ENCODE measurements around the gene SLC6A16. TPM values are rescaled to one million over a fixed set of nuclear protein-coding genes. Genes with fewer than 3 reads are reported as not detected.
"Not testable (repeated sequence)": the region's sequence is repeated elsewhere in the genome, so short reads cannot be mapped to it uniquely, and the experiment has no call there.

Gene SLC6A16
- polyA plus RNA-seq, 1 donor, result 0.61 TPM

- no peaks in the 10 kb centered on the region for H3K27me3 ChIP-seq (ENCODE audit: control insufficient read depth, insufficient read depth, low read length)
- H3K4me1 ChIP-seq (ENCODE audit: control insufficient read depth, insufficient read depth, low read length), result no peaks in the 10 kb centered on the region
- DNase-seq, result no peak
- no peak overlapping the region for H3K27ac ChIP-seq (ENCODE audit: low read length)
- no peaks in the 10 kb centered on the region for H3K36me3 ChIP-seq (ENCODE audit: control insufficient read depth, insufficient read depth, low read length)
- H3K4me3 ChIP-seq (ENCODE audit: low read length), result no peak overlapping the region
- H3K9me3 ChIP-seq (ENCODE audit: control insufficient read depth, low read depth, low read length), result peaks cover 3% of the 10 kb centered on the region
- WGBS (ENCODE audit: insufficient coverage, low lambda C conversion rate), result 56% methylated on average over 1 of the region's 4 CpGs
These were observed 53.8 kb downstream of the SLC6A16 start for GRCh38 chr19:49271080-49271753.

GRCh38 chr19:49266409-49266808 is 58.6 kb downstream of the SLC6A16 start:
- H3K4me1 ChIP-seq (ENCODE audit: control insufficient read depth, insufficient read depth, low read length); H3K27ac ChIP-seq (ENCODE audit: low read length); H3K9me3 ChIP-seq (ENCODE audit: control insufficient read depth, low read depth, low read length); H3K36me3 ChIP-seq (ENCODE audit: control insufficient read depth, insufficient read depth, low read length); DNase-seq; H3K27me3 ChIP-seq (ENCODE audit: control insufficient read depth, insufficient read depth, low read length); H3K4me3 ChIP-seq (ENCODE audit: low read length): not testable (repeated sequence)
- no CpG with 5 or more reads among the region's 12 CpGs for WGBS (ENCODE audit: insufficient coverage, low lambda C conversion rate)

GRCh38 chr19:49264258-49264657 is 60.7 kb downstream of the SLC6A16 start:
- H3K4me1 ChIP-seq (ENCODE audit: control insufficient read depth, insufficient read depth, low read length), result no peaks in the 10 kb centered on the region
- H3K9me3 ChIP-seq (ENCODE audit: control insufficient read depth, low read depth, low read length), result peaks cover 4% of the 10 kb centered on the region
- H3K27ac ChIP-seq (ENCODE audit: low read length), result no peak overlapping the region
- no peaks in the 10 kb centered on the region for H3K36me3 ChIP-seq (ENCODE audit: control insufficient read depth, insufficient read depth, low read length)
- H3K27me3 ChIP-seq (ENCODE audit: control insufficient read depth, insufficient read depth, low read length), result no peaks in the 10 kb centered on the region
- H3K4me3 ChIP-seq (ENCODE audit: low read length), result no peak overlapping the region
- no peak for DNase-seq
- WGBS (ENCODE audit: insufficient coverage, low lambda C conversion rate), result no CpG with 5 or more reads among the region's 10 CpGs

- peaks cover 2% of the 10 kb centered on the region for H3K9me3 ChIP-seq (ENCODE audit: control insufficient read depth, low read depth, low read length)
- no peak overlapping the region for H3K4me3 ChIP-seq (ENCODE audit: low read length)
These were observed 63.4 kb downstream of the SLC6A16 start for GRCh38 chr19:49261602-49262001.

GRCh38 chr19:49256691-49257090 is 68.3 kb downstream of the SLC6A16 start:
- no peak overlapping the region for H3K27ac ChIP-seq (ENCODE audit: low read length)
- H3K36me3 ChIP-seq (ENCODE audit: control insufficient read depth, insufficient read depth, low read length), result no peaks in the 10 kb centered on the region
- no peaks in the 10 kb centered on the region for H3K27me3 ChIP-seq (ENCODE audit: control insufficient read depth, insufficient read depth, low read length)
- no peak for DNase-seq
- peaks cover 2% of the 10 kb centered on the region for H3K9me3 ChIP-seq (ENCODE audit: control insufficient read depth, low read depth, low read length)
- no peaks in the 10 kb centered on the region for H3K4me1 ChIP-seq (ENCODE audit: control insufficient read depth, insufficient read depth, low read length)
- no peak overlapping the region for H3K4me3 ChIP-seq (ENCODE audit: low read length)
- no CpG with 5 or more reads among the region's 3 CpGs for WGBS (ENCODE audit: insufficient coverage, low lambda C conversion rate)

More at GRCh38 chr19:49261602-49262001, 63.4 kb downstream of the SLC6A16 start:
- DNase-seq, result no peak
- Histone ChIP-seq H3K27me3 (ENCODE audit: control insufficient read depth, insufficient read depth, low read length) (no peaks in the 10 kb centered on the region), H3K27ac (ENCODE audit: low read length) (no peak overlapping the region), H3K4me1 (ENCODE audit: control insufficient read depth, insufficient read depth, low read length) (no peaks in the 10 kb centered on the region), H3K36me3 (ENCODE audit: control insufficient read depth, insufficient read depth, low read length) (no peaks in the 10 kb centered on the region)

GRCh38 chr19:49255674-49256073 is 69.3 kb downstream of the SLC6A16 start:
- H3K27me3 ChIP-seq (ENCODE audit: control insufficient read depth, insufficient read depth, low read length), result no peaks in the 10 kb centered on the region
- no peaks in the 10 kb centered on the region for H3K4me1 ChIP-seq (ENCODE audit: control insufficient read depth, insufficient read depth, low read length)
- H3K36me3 ChIP-seq (ENCODE audit: control insufficient read depth, insufficient read depth, low read length), result no peaks in the 10 kb centered on the region
- no peak overlapping the region for H3K27ac ChIP-seq (ENCODE audit: low read length)
- H3K4me3 ChIP-seq (ENCODE audit: low read length), result no peak overlapping the region
- DNase-seq, result no peak
- peaks cover 2% of the 10 kb centered on the region for H3K9me3 ChIP-seq (ENCODE audit: control insufficient read depth, low read depth, low read length)
- WGBS (ENCODE audit: insufficient coverage, low lambda C conversion rate), result no CpG with 5 or more reads among the region's 10 CpGs

- Histone ChIP-seq H3K27ac (ENCODE audit: low read length) (no peak overlapping the region), H3K27me3 (ENCODE audit: control insufficient read depth, insufficient read depth, low read length) (no peaks in the 10 kb centered on the region), H3K4me1 (ENCODE audit: control insufficient read depth, insufficient read depth, low read length) (no peaks in the 10 kb centered on the region), H3K9me3 (ENCODE audit: control insufficient read depth, low read depth, low read length) (no peaks in the 10 kb centered on the region), H3K36me3 (ENCODE audit: control insufficient read depth, insufficient read depth, low read length) (no peaks in the 10 kb centered on the region), H3K4me3 (ENCODE audit: low read length) (no peak overlapping the region)
- DNase-seq, result no peak
- WGBS (ENCODE audit: insufficient coverage, low lambda C conversion rate), result 80% methylated on average over 1 of the region's 2 CpGs
These were observed 75.1 kb downstream of the SLC6A16 start for GRCh38 chr19:49249933-49250332.

GRCh38 chr19:49247676-49248075 is 77.3 kb downstream of the SLC6A16 start:
- no CpG with 5 or more reads among the region's 2 CpGs for WGBS (ENCODE audit: insufficient coverage, low lambda C conversion rate)
- no peaks in the 10 kb centered on the region for H3K36me3 ChIP-seq (ENCODE audit: control insufficient read depth, insufficient read depth, low read length)
- no peak for DNase-seq

GRCh38 chr19:49244256-49244655 is 80.7 kb downstream of the SLC6A16 start:
- Histone ChIP-seq H3K9me3 (ENCODE audit: control insufficient read depth, low read depth, low read length) (no peaks in the 10 kb centered on the region), H3K36me3 (ENCODE audit: control insufficient read depth, insufficient read depth, low read length) (no peaks in the 10 kb centered on the region), H3K4me1 (ENCODE audit: control insufficient read depth, insufficient read depth, low read length) (no peaks in the 10 kb centered on the region), H3K4me3 (ENCODE audit: low read length) (no peak overlapping the region), H3K27ac (ENCODE audit: low read length) (no peak overlapping the region), H3K27me3 (ENCODE audit: control insufficient read depth, insufficient read depth, low read length) (no peaks in the 10 kb centered on the region)
- no peak for DNase-seq
- WGBS (ENCODE audit: insufficient coverage, low lambda C conversion rate), result no CpG with 5 or more reads among the region's 9 CpGs

More at GRCh38 chr19:49247676-49248075, 77.3 kb downstream of the SLC6A16 start:
- Histone ChIP-seq H3K9me3 (ENCODE audit: control insufficient read depth, low read depth, low read length) (no peaks in the 10 kb centered on the region), H3K27ac (ENCODE audit: low read length) (no peak overlapping the region), H3K4me3 (ENCODE audit: low read length) (no peak overlapping the region), H3K27me3 (ENCODE audit: control insufficient read depth, insufficient read depth, low read length) (no peaks in the 10 kb centered on the region), H3K4me1 (ENCODE audit: control insufficient read depth, insufficient read depth, low read length) (no peaks in the 10 kb centered on the region)

GRCh38 chr19:49243726-49244125 is 81.3 kb downstream of the SLC6A16 start:
- Histone ChIP-seq H3K4me3 (ENCODE audit: low read length) (no peak overlapping the region), H3K27me3 (ENCODE audit: control insufficient read depth, insufficient read depth, low read length) (no peaks in the 10 kb centered on the region), H3K9me3 (ENCODE audit: control insufficient read depth, low read depth, low read length) (no peaks in the 10 kb centered on the region), H3K27ac (ENCODE audit: low read length) (no peak overlapping the region), H3K4me1 (ENCODE audit: control insufficient read depth, insufficient read depth, low read length) (no peaks in the 10 kb centered on the region), H3K36me3 (ENCODE audit: control insufficient read depth, insufficient read depth, low read length) (no peaks in the 10 kb centered on the region)
- DNase-seq, result no peak
- WGBS (ENCODE audit: insufficient coverage, low lambda C conversion rate), result no CpG with 5 or more reads among the region's 11 CpGs

- DNase-seq, result no peak
- Histone ChIP-seq H3K36me3 (ENCODE audit: control insufficient read depth, insufficient read depth, low read length) (no peaks in the 10 kb centered on the region), H3K4me1 (ENCODE audit: control insufficient read depth, insufficient read depth, low read length) (no peaks in the 10 kb centered on the region), H3K27me3 (ENCODE audit: control insufficient read depth, insufficient read depth, low read length) (no peaks in the 10 kb centered on the region), H3K27ac (ENCODE audit: low read length) (no peak overlapping the region), H3K9me3 (ENCODE audit: control insufficient read depth, low read depth, low read length) (no peaks in the 10 kb centered on the region), H3K4me3 (ENCODE audit: low read length) (no peak overlapping the region)
- 36% methylated on average over 3 of the region's 6 CpGs for WGBS (ENCODE audit: insufficient coverage, low lambda C conversion rate)
These were observed 81.9 kb downstream of the SLC6A16 start for GRCh38 chr19:49243129-49243528.

All from large intestine (tissue), 3 donors.